ENCODE data around the gene SUSD5.
"Not testable (repeated sequence)": the region's sequence is repeated elsewhere in the genome, so short reads cannot be mapped to it uniquely, and the experiment has no call there.

Gene SUSD5

DNA sequence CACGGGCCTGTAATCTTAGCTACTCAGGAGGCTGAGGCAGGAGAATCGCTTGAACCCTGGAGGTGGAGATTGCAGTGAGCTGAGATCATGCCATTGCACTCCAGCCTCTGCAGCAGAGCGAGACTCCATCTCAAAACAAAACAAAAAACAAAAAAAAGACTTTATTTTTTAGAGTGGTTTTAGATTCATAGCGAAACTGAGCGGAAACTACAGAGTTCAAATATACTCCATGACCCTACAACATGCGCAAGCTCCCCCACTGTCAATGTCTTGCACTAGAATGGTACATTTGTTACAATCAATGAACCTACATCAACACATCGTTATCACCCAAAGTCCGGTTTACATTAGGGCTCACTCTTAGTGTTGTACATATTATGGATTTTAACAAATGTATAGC, 107.0 kb downstream of the SUSD5 start:
- DNase-seq = no peak

- not testable (repeated sequence) for DNase-seq
These were observed 111.8 kb downstream of the SUSD5 start for GRCh38 chr3:33106854-33107253.

- DNase-seq = no peak
These were observed 113.2 kb downstream of the SUSD5 start for GRCh38 chr3:33105341-33105948.

- DNase-seq = no peak
These were observed 113.8 kb downstream of the SUSD5 start for GRCh38 chr3:33104803-33105202.

DNA sequence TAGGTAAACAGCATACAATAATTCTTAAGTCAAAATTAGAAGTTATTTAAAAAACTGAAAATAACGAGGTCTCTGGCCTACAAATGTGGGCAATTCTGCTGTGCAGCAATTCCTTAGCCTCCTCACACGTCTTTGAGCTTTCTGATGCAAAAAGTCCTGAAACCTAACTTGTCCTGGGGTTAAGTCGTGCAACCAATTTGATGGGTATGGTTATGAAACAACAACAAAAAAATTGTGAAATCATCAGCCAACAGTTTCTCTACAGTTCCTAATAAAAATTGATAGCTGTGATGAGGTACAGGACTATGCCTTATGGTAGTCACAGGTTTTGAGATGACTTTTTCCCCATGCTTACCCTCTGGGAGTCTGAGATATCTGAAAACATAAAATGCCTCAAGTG, 115.1 kb downstream of the SUSD5 start:
- no peak for DNase-seq

DNA sequence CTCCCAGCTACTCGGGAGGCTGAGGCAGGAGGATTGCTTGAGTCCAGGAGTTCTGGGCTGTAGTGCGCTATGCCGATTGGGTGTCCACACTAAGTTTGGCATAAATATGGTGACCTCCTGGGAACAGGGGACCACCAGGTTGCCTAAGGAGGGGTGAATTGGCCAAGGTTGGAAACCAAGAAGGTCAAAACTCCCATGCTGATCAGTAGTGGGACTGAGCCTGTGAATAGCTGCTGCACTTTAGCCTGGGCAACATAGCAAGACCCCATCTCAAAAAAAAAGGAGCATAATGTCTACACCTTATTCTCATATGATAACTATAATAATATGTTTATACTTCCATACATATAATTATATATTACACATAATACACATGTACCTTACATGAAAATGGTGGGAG, 115.6 kb downstream of the SUSD5 start:
- DNase-seq = no peak

DNA sequence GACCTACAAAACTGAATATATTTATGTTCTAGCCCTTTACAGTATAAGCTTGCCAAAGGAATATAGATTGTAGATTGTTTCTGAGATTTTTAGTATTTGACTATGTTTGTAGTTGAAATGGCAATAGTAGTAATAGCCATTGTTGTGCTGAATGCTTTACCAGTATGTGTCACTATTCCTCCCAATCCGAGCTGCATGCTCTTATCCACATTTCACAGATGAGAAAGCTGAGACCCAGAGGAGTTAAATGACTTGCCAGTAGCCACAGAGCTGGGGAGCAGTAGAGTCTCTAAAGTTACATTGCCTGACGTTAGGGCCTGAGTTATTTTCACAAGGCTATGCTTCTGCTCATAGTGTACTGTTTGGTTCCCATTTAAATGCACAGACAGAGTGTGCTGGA, 118.4 kb downstream of the SUSD5 start:
- DNase-seq = no peak
